Loucy (cell line): Measurements from ENCODE around the gene SCD5.

ENCODE experiments used
- H2AFZ ChIP-seq: fragments of 200-600 bp; sonication (generic); 2 replicates; pipeline ENCODE4 v1.6.0; 2016; ENCODE audit warnings: antibody characterized with exemption, mild to moderate bottlenecking, low read length, moderate library complexity
- H3F3A ChIP-seq: fragments of 200-600 bp; 2 replicates; pipeline ENCODE4 v1.6.0; 2016; ENCODE audit warnings: antibody characterized with exemption, low read depth, mild to moderate bottlenecking
- H3K27me3 ChIP-seq: fragments of 200-600 bp; sonication (generic); 2 replicates; pipeline ENCODE4 v1.6.1; 2014; ENCODE audit warnings: low read length, mild to moderate bottlenecking; ENCODE audit not compliant: insufficient read depth, poor library complexity, severe bottlenecking
- H3K36me3 ChIP-seq: fragments of 200-600 bp; sonication (generic); 2 replicates; pipeline ENCODE4 v1.6.1; 2016; ENCODE audit warnings: low read length; ENCODE audit not compliant: insufficient read depth
- H3K4me1 ChIP-seq: fragments of 200-600 bp; sonication (generic); 2 replicates; pipeline ENCODE4 v1.5.1; 2014; ENCODE audit warnings: low read length, mild to moderate bottlenecking; ENCODE audit not compliant: insufficient read depth, poor library complexity, severe bottlenecking
- H3K4me2 ChIP-seq: fragments of 200-600 bp; sonication (generic); 2 replicates; pipeline ENCODE4 v1.6.0; 2014; ENCODE audit warnings: antibody characterized with exemption, low read length, low read depth, mild to moderate bottlenecking; ENCODE audit not compliant: poor library complexity, severe bottlenecking
- H3K4me3 ChIP-seq: fragments of 200-600 bp; sonication (generic); 2 replicates; pipeline ENCODE4 v1.5.1; 2014; ENCODE audit warnings: low read length, mild to moderate bottlenecking, mixed read lengths; ENCODE audit not compliant: poor library complexity, severe bottlenecking
- H3K79me2 ChIP-seq: fragments of 200-600 bp; sonication (generic); 2 replicates; pipeline ENCODE4 v1.6.1; 2014; ENCODE audit warnings: low read length; ENCODE audit not compliant: insufficient read depth
- H3K9ac ChIP-seq: fragments of 200-600 bp; sonication (generic); 2 replicates; pipeline ENCODE4 v1.6.0; 2014; ENCODE audit warnings: mild to moderate bottlenecking, low read depth, low read length, moderate library complexity; ENCODE audit not compliant: poor library complexity, severe bottlenecking
- H3K9me2 ChIP-seq: fragments of 200-600 bp; sonication (generic); replicated peaks from 2 replicates; pipeline ENCODE4 v1.6.1; 2016; ENCODE audit warnings: low read depth, low read length, mixed read lengths
- H3K9me3 ChIP-seq: fragments of 200-600 bp; sonication (generic); 2 replicates; pipeline ENCODE4 v1.6.1; 2014; ENCODE audit warnings: mild to moderate bottlenecking, antibody characterized with exemption, low read length, low read depth; ENCODE audit not compliant: insufficient read depth
- H4K20me1 ChIP-seq: fragments of 200-600 bp; sonication (generic); 2 replicates; pipeline ENCODE4 v1.6.0; 2014; ENCODE audit warnings: antibody characterized with exemption, low read length, mild to moderate bottlenecking; ENCODE audit not compliant: insufficient read depth, poor library complexity, severe bottlenecking
- CTCF ChIP-seq: fragments of 200-600 bp; sonication (generic); conservative IDR thresholded peaks from 2 replicates; pipeline ENCODE4 v1.5.1; 2014; ENCODE audit warnings: mild to moderate bottlenecking, antibody characterized with exemption, low read length
- EZH2phosphoT487 ChIP-seq: fragments of 200-600 bp; IDR thresholded peaks from 2 replicates; pipeline ENCODE4 v1.6.1; 2018; ENCODE audit warnings: antibody characterized with exemption, mild to moderate bottlenecking, moderate library complexity, borderline replicate concordance

The SCD5 gene

GRCh38 chr4:82688091-82688795 is 110.4 kb downstream of the SCD5 start:
- Histone ChIP-seq H3K4me3 (no peak overlapping the region), H3F3A (no peaks in the 10 kb centered on the region), H3K9ac (no peak overlapping the region), H3K79me2 (no peaks in the 10 kb centered on the region), H3K9me3 (no peaks in the 10 kb centered on the region), H3K9me2 (no peaks in the 10 kb centered on the region), H3K27me3 (no peaks in the 10 kb centered on the region), H3K4me1 (no peaks in the 10 kb centered on the region), H2AFZ (no peak overlapping the region), H3K4me2 (no peak overlapping the region), H4K20me1 (no peaks in the 10 kb centered on the region), H3K36me3 (no peaks in the 10 kb centered on the region)
- TF ChIP-seq EZH2phosphoT487 (no peak), CTCF (no peak)

GRCh38 chr4:82687531-82687930 is 111.1 kb downstream of the SCD5 start:
- H3K9me2 ChIP-seq = no peaks in the 10 kb centered on the region
- no peaks in the 10 kb centered on the region for H3K36me3 ChIP-seq
- no peak overlapping the region for H3K4me2 ChIP-seq
- no peaks in the 10 kb centered on the region for H3K79me2 ChIP-seq
- no peaks in the 10 kb centered on the region for H3F3A ChIP-seq
- H2AFZ ChIP-seq = no peak overlapping the region
- TF ChIP-seq CTCF = no peak
- TF ChIP-seq EZH2phosphoT487 = no peak
- H3K4me1 ChIP-seq = no peaks in the 10 kb centered on the region
- no peak overlapping the region for H3K9ac ChIP-seq
- no peaks in the 10 kb centered on the region for H3K9me3 ChIP-seq
- H4K20me1 ChIP-seq = no peaks in the 10 kb centered on the region
- H3K4me3 ChIP-seq = no peak overlapping the region
- H3K27me3 ChIP-seq = no peaks in the 10 kb centered on the region

DNA sequence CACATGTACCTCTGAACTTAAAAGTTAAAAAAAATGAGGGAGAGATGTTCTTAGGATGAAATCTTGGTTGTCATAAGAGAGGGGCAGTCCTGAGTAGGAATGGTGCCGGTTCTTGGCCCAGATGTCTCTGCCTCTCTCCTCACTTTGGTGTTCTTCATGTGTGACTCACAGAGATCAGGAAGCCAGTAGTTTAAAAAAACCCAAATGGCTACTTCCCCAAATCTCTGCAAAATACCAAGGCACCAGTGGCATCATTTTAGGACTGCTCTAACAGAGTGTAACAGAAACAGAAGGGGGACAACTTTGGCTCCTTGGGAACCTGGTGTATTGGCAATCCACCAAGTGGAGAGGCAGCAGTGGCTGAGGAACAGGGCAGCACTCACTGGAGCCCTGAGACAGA is 116.8 kb downstream of the SCD5 start:
- Histone ChIP-seq H3K36me3 (no peaks in the 10 kb centered on the region; the same call in 1 of the 2 replicates), H3K9me3 (no peaks in the 10 kb centered on the region), H3K9ac (no peak overlapping the region), H3K27me3 (no peaks in the 10 kb centered on the region), H3F3A (no peaks in the 10 kb centered on the region), H3K4me1 (no peaks in the 10 kb centered on the region), H3K79me2 (no peaks in the 10 kb centered on the region), H3K4me2 (no peak overlapping the region), H3K4me3 (no peak overlapping the region), H4K20me1 (no peaks in the 10 kb centered on the region), H2AFZ (no peak overlapping the region), H3K9me2 (no peaks in the 10 kb centered on the region)
- no peak for TF ChIP-seq EZH2phosphoT487
- no peak for TF ChIP-seq CTCF
